ENCODE data around the gene MAS1.

DNA sequence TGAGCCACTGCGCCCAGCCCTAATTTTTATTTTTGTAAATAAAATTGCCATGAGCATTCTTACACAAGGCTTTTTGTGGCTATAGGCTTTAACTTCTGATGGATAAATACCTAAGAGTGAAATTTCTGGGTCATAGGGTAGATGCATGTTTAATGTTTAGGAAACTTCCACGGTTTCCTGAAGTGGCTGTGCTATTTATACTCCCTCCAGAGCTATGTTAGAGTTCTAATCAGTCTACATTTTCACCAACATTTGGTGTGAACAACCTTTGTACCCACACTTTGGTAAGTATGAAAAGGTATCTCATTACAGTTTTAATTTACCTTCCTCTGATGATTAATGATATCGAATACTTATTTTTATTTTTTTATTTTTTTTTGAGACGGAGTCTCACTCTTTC is 6.1 kb upstream of the MAS1 start:
- no peak for TF ChIP-seq SRSF4 (IDR thresholded peaks at IDR 0.05; ENCODE audit: low read depth, low read length, poor library complexity, severe bottlenecking)
- TF ChIP-seq TAF1 (CRISPR knock-in tag; IDR thresholded peaks at IDR 0.05) = no peak
- TF ChIP-seq, protein P1, sequence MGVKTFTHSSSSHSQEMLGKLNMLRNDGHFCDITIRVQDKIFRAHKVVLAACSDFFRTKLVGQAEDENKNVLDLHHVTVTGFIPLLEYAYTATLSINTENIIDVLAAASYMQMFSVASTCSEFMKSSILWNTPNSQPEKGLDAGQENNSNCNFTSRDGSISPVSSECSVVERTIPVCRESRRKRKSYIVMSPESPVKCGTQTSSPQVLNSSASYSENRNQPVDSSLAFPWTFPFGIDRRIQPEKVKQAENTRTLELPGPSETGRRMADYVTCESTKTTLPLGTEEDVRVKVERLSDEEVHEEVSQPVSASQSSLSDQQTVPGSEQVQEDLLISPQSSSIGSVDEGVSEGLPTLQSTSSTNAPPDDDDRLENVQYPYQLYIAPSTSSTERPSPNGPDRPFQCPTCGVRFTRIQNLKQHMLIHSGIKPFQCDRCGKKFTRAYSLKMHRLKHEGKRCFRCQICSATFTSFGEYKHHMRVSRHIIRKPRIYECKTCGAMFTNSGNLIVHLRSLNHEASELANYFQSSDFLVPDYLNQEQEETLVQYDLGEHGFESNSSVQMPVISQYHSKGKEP (CRISPR knock-in tag; IDR thresholded peaks at IDR 0.05) = no peak

Data from HepG2 (cell line).